GM12878 (cell line): ENCODE results near the gene BZW2. TPM values are rescaled to one million over a fixed set of nuclear protein-coding genes. Genes with fewer than 3 reads are reported as not detected.

ENCODE experiments used
- BCLAF1 ChIP-seq: fragments of 450-650 bp; IDR thresholded peaks from 2 replicates; pipeline ENCODE4 v1.6.1; 2017; ENCODE audit warnings: antibody characterized with exemption, mild to moderate bottlenecking, moderate library complexity
- CREB1 ChIP-seq: IDR thresholded peaks from 2 replicates; pipeline ENCODE4 v1.6.1; 2012; ENCODE audit warnings: low read depth, mild to moderate bottlenecking, inconsistent platforms
- IKZF1 ChIP-seq: fragments of 450-650 bp; conservative IDR thresholded peaks from 2 replicates; pipeline ENCODE4 v1.6.1; 2017; ENCODE audit warnings: antibody characterized with exemption, mild to moderate bottlenecking
- IRF5 ChIP-seq: fragments of 450-650 bp; IDR thresholded peaks from 2 replicates; pipeline ENCODE4 v1.6.1; 2017; ENCODE audit warnings: borderline replicate concordance
- KDM1A ChIP-seq: fragments of 200-600 bp; sonication (generic); IDR thresholded peaks from 2 replicates; pipeline ENCODE4 v1.6.1; 2016; ENCODE audit warnings: borderline replicate concordance
- KLF5 ChIP-seq: fragments of 450-650 bp; IDR thresholded peaks from 2 replicates; pipeline ENCODE4 v1.6.1; 2014; ENCODE audit warnings: mild to moderate bottlenecking; ENCODE audit not compliant: partially characterized antibody
- LARP7 ChIP-seq: fragments of 450-650 bp; IDR thresholded peaks from 2 replicates; pipeline ENCODE4 v1.6.1; 2017; ENCODE audit warnings: mild to moderate bottlenecking
- MEF2A ChIP-seq: IDR thresholded peaks from 2 replicates; pipeline ENCODE4 v1.6.1; 2011; ENCODE audit warnings: low read depth, mild to moderate bottlenecking, low read length, moderate library complexity; ENCODE audit not compliant: insufficient read depth
- RFX5 ChIP-seq: IDR thresholded peaks from 2 replicates; pipeline ENCODE4 v1.6.1; 2011; ENCODE audit warnings: low read depth, low read length, improper control_type of control experiment
- TBL1XR1 ChIP-seq: IDR thresholded peaks from 2 replicates; pipeline ENCODE4 v1.6.1; 2012; ENCODE audit warnings: low read depth, low read length, improper control_type of control experiment
- TCF12 ChIP-seq: IDR thresholded peaks from 2 replicates; pipeline ENCODE4 v1.6.1; 2011; ENCODE audit warnings: low read depth, mild to moderate bottlenecking, low read length
- YBX1 ChIP-seq: fragments of 450-650 bp; IDR thresholded peaks from 2 replicates; pipeline ENCODE4 v1.6.1; 2016; ENCODE audit warnings: antibody characterized with exemption
- polyA plus RNA-seq, 11 experiments: library from polyadenylated mRNA; depleted of rRNA in 4 of 11; unstranded in 6 of 11; stranded (reverse) in 5 of 11; fragments of >200 nt; fragmentation: Nextera tagmentation in 4 of 11; fragmentation: Illumina TruSeq in 1 of 11; extraction: Ambion mirVana in 4 of 11; extraction: Trizol in 1 of 11; gene quantifications; 1 replicate in 1 of 11; 2 replicates in 10 of 11; pipeline versions ENCODE4 v1.2.1 to v1.2.3, GENCODE V29; 2011 to 2016; ENCODE audit warnings: inconsistent platforms in 2 of 11, missing spikeins in 2 of 11, low read depth in 1 of 11
- total RNA-seq, 4 experiments: library from RNA; depleted of rRNA in 3 of 4; stranded (reverse); fragments of >200 nt in 3 of 4; fragmentation: Illumina TruSeq in 1 of 4; extraction: Trizol in 1 of 4; gene quantifications; 2 replicates each; pipeline versions ENCODE4 v1.2.1 to v1.2.3, GENCODE V29; 2013 to 2021
- TF ChIP-seq, protein P1 (sequence below): IDR thresholded peaks from 2 replicates; pipeline ENCODE4 v1.6.1; 2012; ENCODE audit warnings: improper control_type of control experiment, low read depth, low read length; ENCODE audit not compliant: insufficient replicate concordance

Gene BZW2
- total and polyA plus RNA-seq, 10 of the 15 experiments (the other 5 are each of a cell fraction or from before 2014, with no cell fraction given): 1.3 to 6.8 (median 3.1) TPM

DNA sequence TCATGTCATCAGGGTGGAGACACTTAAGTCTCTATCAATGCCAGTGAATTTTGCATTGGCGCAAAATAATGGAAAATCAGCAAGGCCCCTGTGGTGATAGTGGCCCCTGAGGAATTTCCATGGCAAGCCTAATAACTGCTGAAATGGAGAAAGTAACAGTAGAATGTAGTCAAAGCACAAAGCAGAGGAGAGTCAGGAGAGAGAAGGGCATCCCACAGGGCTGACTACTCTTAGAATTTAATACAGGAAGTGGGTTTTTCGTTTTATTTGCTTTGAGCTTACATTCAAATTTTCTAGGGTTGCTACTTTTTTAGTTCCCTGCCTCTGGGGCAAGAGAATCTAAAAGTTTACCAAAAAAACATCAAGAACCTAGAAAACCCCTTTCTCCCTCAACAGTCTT, 39.0 kb downstream of the BZW2 start (continued):
- TF ChIP-seq CREB1 (no peak), YBX1 (no peak), LARP7 (no peak), TCF12 (no peak), MEF2A (no peak), RFX5 (no peak), IRF5 (no peak), IKZF1 (no peak), KLF5 (no peak), BCLAF1 (no peak), KDM1A (no peak), TBL1XR1 (no peak)
- TF ChIP-seq, protein P1, sequence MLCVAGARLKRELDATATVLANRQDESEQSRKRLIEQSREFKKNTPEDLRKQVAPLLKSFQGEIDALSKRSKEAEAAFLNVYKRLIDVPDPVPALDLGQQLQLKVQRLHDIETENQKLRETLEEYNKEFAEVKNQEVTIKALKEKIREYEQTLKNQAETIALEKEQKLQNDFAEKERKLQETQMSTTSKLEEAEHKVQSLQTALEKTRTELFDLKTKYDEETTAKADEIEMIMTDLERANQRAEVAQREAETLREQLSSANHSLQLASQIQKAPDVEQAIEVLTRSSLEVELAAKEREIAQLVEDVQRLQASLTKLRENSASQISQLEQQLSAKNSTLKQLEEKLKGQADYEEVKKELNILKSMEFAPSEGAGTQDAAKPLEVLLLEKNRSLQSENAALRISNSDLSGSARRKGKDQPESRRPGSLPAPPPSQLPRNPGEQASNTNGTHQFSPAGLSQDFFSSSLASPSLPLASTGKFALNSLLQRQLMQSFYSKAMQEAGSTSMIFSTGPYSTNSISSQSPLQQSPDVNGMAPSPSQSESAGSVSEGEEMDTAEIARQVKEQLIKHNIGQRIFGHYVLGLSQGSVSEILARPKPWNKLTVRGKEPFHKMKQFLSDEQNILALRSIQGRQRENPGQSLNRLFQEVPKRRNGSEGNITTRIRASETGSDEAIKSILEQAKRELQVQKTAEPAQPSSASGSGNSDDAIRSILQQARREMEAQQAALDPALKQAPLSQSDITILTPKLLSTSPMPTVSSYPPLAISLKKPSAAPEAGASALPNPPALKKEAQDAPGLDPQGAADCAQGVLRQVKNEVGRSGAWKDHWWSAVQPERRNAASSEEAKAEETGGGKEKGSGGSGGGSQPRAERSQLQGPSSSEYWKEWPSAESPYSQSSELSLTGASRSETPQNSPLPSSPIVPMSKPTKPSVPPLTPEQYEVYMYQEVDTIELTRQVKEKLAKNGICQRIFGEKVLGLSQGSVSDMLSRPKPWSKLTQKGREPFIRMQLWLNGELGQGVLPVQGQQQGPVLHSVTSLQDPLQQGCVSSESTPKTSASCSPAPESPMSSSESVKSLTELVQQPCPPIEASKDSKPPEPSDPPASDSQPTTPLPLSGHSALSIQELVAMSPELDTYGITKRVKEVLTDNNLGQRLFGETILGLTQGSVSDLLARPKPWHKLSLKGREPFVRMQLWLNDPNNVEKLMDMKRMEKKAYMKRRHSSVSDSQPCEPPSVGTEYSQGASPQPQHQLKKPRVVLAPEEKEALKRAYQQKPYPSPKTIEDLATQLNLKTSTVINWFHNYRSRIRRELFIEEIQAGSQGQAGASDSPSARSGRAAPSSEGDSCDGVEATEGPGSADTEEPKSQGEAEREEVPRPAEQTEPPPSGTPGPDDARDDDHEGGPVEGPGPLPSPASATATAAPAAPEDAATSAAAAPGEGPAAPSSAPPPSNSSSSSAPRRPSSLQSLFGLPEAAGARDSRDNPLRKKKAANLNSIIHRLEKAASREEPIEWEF: no peak
